ENCODE data around the gene NANOS2. TPM values are rescaled to one million over a fixed set of nuclear protein-coding genes. Genes with fewer than 3 reads are reported as not detected.
A peak's percentile ranks its signal among the peaks of the same experiment; 100 is the strongest.

NANOS2 gene
- polyA plus RNA-seq, 3 donors from 2014 or later, result not detected

DNA sequence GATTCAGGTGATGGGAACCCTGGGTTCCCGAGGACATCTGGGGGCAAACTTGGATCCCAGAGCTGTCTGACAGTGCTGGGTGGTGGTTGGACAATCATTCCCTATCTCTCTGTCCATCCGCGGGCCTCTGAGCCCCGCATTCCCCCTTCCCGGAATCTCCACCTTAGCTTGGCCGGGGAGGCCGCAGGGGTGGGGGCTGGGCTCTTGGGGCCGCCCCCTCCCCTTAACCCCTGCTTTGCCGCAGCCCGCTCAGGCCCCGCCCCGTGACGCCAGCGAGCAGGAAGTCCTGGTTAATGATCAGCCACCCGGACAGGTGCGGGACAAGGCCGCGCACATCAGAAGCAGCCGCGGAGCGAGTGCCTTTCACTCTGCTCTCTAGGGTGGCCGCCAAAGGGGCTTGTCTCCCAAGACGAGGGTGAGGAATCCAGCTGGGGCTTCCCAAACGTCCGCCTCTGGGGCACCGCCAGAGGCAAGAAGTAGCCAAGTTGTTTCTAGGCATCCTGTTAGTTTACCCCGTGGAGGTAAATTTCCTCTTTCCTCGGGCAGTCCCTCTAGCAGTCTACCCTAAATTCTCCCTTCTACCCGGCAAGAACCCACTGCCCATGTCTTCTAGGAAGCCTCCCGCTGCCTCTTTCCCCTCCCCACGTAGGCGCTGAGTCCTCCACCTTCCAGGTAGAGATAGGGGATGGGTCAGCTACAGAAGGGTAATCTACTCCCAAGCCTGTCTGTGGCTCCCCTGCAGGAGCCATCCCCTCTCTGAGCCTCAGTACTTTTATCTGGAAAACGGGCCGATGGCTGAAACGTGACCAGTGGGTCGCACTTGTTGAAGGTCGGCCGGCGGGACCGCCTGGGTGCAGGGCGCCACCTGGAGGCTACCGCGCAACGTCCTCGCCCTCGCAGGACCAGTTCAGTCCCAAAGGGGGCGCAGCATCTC lies 31.7 kb downstream of the NANOS2 start:
- H3K36me3 Mint-ChIP-seq, result peaks cover 0 to 8% (median 6%) of the 10 kb centered on the region in 3 donors
- peak overlapping the region; percentile 52 to 82 (median 71) for H3K4me3 Mint-ChIP-seq
- peaks cover 23 to 28% of the 10 kb centered on the region in 2 donors for H3K4me1 Mint-ChIP-seq
- peak overlapping the region in 5 of 6 donors; percentile 2 to 75 (median 47) for H3K27ac Mint-ChIP-seq
- no peaks in the 10 kb centered on the region for H3K9me3 Mint-ChIP-seq
- H3K27me3 Mint-ChIP-seq (ENCODE audit: low read depth in 3 of 3), result peaks cover 4 to 16% (median 9%) of the 10 kb centered on the region in 3 donors
- peak; percentile 79 to 81 (median 81) for DNase-seq

DNA sequence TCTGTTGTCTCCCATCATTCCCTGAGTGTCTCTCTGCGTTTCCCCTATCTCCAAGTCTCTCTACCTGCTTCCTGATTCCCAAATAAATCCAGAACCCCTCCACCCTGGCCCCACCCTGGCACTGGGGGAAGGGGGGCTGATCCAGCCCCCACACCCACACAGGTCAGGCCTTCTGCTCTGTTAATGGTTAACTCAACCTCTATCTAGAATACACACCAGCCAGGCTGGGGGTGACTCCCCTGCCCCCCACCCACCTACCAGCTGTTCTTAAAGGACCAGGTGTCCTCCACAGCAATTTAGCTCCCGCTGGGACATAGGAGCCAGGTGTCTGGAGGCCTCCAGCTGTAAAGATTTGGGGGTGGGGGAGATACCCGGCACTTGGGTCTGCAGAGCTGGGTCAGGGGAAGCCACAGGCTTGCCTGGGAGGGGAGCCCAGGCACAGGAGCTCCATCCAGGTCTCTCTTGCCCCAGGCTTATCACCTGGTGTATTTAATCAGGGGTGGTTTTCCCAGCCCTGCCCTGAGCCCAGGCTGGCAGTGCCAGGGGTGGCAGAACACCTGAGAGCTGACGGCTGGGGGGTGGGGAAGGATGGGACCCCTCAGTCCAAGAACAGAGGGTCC lies 32.6 kb downstream of the NANOS2 start:
- no peak for DNase-seq
- Mint-ChIP-seq H3K4me1 (peaks cover 28 to 33% of the 10 kb centered on the region in 2 donors), H3K36me3 (peaks cover 0 to 8% (median 6%) of the 10 kb centered on the region in 3 donors), H3K27ac (peak overlapping the region in 1 of 6 donors; percentile 62), H3K4me3 (peak overlapping the region in 1 of 5 donors; percentile 11), H3K27me3 (ENCODE audit: low read depth in 3 of 3) (peaks cover 4 to 16% (median 13%) of the 10 kb centered on the region in 3 donors), H3K9me3 (no peaks in the 10 kb centered on the region)

DNA sequence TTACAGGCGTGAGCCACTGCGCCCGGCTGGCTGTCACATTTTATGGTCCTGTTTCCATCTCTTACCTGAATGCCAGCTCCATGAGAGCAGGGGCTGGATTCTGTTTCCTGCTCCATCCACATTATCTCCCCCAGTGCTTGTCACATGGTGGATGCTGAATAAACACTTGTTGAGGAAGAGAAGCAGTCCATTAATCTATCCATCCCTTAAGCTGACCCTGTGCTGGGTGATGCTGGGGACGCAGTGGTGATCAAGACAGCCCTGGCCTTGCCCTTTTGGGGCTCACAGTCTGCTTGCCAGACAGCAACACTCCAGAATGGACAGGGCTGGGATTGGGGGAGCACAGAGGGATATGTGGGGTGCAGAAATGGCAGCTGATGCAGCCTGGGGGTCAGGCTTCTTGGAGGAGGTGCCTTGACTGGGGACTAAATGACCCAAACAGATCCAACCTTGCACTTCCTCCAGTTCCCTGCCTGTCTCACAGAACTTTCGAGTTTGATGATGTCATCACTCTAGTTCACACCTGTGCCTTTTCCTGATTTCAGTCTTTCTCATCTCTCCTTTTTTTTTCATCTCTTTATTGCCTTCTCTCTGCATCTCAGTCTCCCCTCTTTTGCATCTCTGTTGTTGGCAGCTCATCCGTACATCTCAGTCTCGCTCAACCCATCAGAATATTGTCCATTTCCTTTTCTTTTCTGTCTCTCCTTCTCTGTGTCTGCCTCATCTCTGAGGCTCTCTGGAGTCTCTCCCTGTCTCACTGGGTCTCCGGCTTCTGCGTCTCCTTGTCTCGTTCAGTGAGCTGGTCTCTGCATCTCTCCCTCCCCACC lies 33.3 kb downstream of the NANOS2 start:
- H3K4me1 Mint-ChIP-seq, result peaks cover 22 to 28% of the 10 kb centered on the region in 2 donors
- peaks cover under 1 to 13% (median 12%) of the 10 kb centered on the region in 3 donors for H3K27me3 Mint-ChIP-seq (ENCODE audit: low read depth in 3 of 3)
- no peak for DNase-seq
- peaks cover 0 to 8% (median 6%) of the 10 kb centered on the region in 3 donors for H3K36me3 Mint-ChIP-seq
- H3K4me3 Mint-ChIP-seq, result peak overlapping the region in 1 of 5 donors; percentile 11
- peak overlapping the region in 1 of 6 donors; percentile 62 for H3K27ac Mint-ChIP-seq
- no peaks in the 10 kb centered on the region for H3K9me3 Mint-ChIP-seq

DNA sequence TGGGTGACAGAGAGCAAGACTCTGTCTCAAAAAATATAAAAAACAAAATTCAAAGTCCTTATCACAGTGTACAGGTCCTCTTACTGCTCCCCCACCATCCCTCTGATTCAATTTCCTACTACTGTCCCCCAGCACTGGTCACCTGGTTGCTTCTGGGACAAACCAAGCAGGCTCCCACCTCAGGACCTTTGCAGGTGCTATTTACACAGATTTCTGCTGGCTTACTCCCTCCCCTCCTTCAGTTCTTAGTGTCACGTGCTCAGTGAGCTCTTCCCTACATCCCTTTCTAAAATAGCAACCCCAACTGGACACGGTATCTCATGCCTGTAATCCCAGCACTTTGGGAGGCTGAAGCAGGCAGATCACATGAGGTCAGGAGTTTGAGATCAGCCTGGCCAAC lies 34.6 kb downstream of the NANOS2 start:
- DNase-seq, result no peak
- H3K27me3 Mint-ChIP-seq (ENCODE audit: low read depth in 3 of 3), result peaks cover 0 to 12% (median 8%) of the 10 kb centered on the region in 3 donors
- peaks cover 0 to 8% (median 6%) of the 10 kb centered on the region in 3 donors for H3K36me3 Mint-ChIP-seq
- peaks cover 17 to 26% of the 10 kb centered on the region in 2 donors for H3K4me1 Mint-ChIP-seq
- no peaks in the 10 kb centered on the region for H3K9me3 Mint-ChIP-seq
- no peak overlapping the region for H3K4me3 Mint-ChIP-seq
- H3K27ac Mint-ChIP-seq, result no peak overlapping the region

GRCh38 chr19:45879055-45879454 lies 35.5 kb downstream of the NANOS2 start:
- Mint-ChIP-seq H3K27ac (no peak overlapping the region), H3K4me3 (no peak overlapping the region), H3K4me1 (peaks cover 17 to 24% of the 10 kb centered on the region in 2 donors), H3K9me3 (no peaks in the 10 kb centered on the region), H3K27me3 (ENCODE audit: low read depth in 3 of 3) (peaks cover 0 to 17% (median 8%) of the 10 kb centered on the region in 3 donors), H3K36me3 (peaks cover 0 to 8% (median 6%) of the 10 kb centered on the region in 3 donors)
- no peak for DNase-seq

- Mint-ChIP-seq H3K27me3 (ENCODE audit: low read depth in 3 of 3) (peaks cover 0 to 14% (median 8%) of the 10 kb centered on the region in 3 donors), H3K4me1 (peaks cover 12 to 16% of the 10 kb centered on the region in 2 donors), H3K4me3 (peak overlapping the region in 4 of 5 donors; percentile 3 to 36 (median 19)), H3K9me3 (no peaks in the 10 kb centered on the region), H3K36me3 (peaks cover 0 to 6% (median 5%) of the 10 kb centered on the region in 3 donors), H3K27ac (no peak overlapping the region)
- no peak for DNase-seq
Measured at GRCh38 chr19:45878043-45878794, 36.4 kb downstream of the NANOS2 start.

DNA sequence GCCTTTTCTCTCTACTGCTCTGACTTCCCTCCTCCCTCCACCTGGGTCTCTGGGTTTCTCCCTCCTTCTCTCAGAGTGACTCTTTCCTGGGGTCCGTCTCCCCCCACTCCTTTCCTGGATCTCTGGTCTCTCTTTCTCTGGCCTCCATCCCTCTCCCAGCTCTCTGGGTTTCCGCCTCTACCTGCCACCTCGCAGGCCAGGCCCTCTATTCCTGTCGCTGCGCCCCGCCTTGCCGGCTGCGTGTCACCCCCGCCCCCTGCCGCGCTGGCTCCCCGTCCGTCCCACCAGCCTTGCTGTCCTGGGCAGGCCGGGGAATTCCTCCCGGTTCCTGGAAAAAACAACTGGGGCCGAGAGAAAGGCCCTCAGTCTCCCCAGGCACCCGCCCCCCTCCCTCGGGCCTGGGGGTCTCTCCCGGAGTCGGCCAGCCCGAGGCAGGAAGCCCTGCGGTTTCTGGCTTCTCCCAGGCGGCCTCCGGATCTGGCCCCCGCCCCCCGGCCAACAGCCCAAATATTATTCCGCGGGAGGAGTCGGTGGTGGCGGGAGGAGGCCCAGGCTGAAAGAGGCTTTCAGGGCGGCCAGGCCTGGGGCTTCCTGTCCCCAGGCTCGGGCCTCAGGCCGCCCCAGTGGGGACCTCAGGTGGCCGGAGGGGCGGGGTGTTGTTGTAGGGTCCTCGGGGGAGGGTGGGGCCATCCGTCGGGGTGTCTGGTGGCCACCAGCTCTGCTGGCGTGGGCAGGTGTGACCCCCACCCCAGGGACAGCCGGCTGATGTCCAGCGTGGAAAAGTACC lies 38.0 kb downstream of the NANOS2 start:
- peak overlapping the region; percentile 12 to 71 (median 46) for H3K4me3 Mint-ChIP-seq
- H3K9me3 Mint-ChIP-seq, result no peaks in the 10 kb centered on the region
- H3K4me1 Mint-ChIP-seq, result peaks cover 9 to 13% of the 10 kb centered on the region in 2 donors
- no peak for DNase-seq
- H3K27me3 Mint-ChIP-seq (ENCODE audit: low read depth in 3 of 3), result peaks cover 0 to 12% (median 5%) of the 10 kb centered on the region in 3 donors
- H3K27ac Mint-ChIP-seq, result peak overlapping the region in 5 of 6 donors; percentile 9 to 87 (median 69)
- peaks cover 0 to 5% (median 5%) of the 10 kb centered on the region in 3 donors for H3K36me3 Mint-ChIP-seq

DNA sequence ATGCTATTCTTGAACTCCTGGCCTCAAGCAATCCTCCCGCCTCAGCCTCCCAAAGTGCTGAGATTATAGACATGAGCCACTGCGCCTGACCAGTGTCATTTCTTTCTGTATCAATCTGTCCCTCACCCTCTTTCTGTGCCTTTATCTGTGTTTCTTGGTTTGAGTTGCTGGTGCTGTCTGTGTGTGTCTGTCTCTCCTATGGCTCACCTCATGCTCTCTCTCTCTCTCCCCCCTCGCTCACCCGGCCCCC lies 38.5 kb downstream of the NANOS2 start:
- Mint-ChIP-seq H3K4me1 (peaks cover 9 to 13% of the 10 kb centered on the region in 2 donors), H3K27me3 (ENCODE audit: low read depth in 3 of 3) (peaks cover 0 to 12% (median 4%) of the 10 kb centered on the region in 3 donors), H3K9me3 (no peaks in the 10 kb centered on the region), H3K27ac (peak overlapping the region in 3 of 6 donors; percentile 9 to 87 (median 85)), H3K36me3 (peaks cover 0 to 5% (median 3%) of the 10 kb centered on the region in 3 donors), H3K4me3 (peak overlapping the region; percentile 12 to 71 (median 46))
- no peak for DNase-seq

DNA sequence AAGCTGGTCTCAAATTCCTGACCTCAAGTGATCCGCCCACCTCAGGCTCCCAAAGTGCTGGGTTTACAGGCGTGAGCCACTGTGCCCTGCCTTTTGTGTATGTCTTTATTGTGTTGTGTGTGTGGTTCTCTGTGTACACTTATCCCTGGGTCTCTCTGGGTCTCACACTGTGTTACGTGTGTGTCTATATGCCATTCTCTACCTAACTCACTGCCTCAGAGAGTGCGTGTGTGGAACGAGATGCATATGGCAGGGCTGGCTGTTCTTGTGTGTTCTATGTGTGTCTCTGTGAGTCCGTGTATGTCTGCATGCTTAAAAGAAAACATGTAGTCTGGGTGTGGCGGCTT lies 40.0 kb downstream of the NANOS2 start:
- Mint-ChIP-seq H3K36me3 (peaks cover 0 to 5% (median 3%) of the 10 kb centered on the region in 3 donors), H3K4me1 (peaks cover 9 to 13% of the 10 kb centered on the region in 2 donors), H3K9me3 (no peaks in the 10 kb centered on the region), H3K4me3 (peak overlapping the region in 1 of 5 donors; percentile 50), H3K27ac (peak overlapping the region in 1 of 6 donors; percentile 24), H3K27me3 (ENCODE audit: low read depth in 3 of 3) (peaks cover 0 to 12% (median 4%) of the 10 kb centered on the region in 3 donors)
- no peak for DNase-seq

DNA sequence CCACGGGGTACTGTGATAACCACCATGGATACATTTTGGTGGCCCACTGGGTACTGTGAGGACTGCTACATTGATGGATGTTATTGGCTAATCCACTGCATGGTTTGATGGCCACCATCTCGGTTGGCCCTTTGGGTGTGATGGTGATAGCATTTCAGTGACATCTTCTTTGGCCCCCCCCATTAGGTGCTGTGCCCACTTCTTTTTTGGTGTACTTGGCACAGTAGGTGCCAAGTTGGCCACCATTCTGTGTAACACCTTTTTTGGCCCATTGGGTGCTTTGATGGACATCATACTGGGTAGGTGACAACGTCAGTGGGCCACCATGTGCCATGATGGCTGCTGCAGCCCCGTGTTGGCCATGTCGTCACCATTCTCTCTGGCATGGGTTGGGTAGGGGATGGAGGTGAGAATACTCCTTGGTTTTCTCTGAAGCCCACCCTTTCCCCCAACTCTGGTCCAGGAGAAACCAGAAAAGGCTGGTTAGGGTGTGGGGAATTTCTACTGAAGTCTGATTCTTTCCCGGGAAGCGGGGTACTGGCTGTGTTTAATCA lies 41.3 kb downstream of the NANOS2 start:
- H3K27ac Mint-ChIP-seq, result no peak overlapping the region
- H3K4me1 Mint-ChIP-seq, result peaks cover 9 to 13% of the 10 kb centered on the region in 2 donors
- H3K4me3 Mint-ChIP-seq, result no peak overlapping the region
- H3K36me3 Mint-ChIP-seq, result no peaks in the 10 kb centered on the region
- peaks cover 0 to 12% (median 0%) of the 10 kb centered on the region in 3 donors for H3K27me3 Mint-ChIP-seq (ENCODE audit: low read depth in 3 of 3)
- DNase-seq, result no peak
- H3K9me3 Mint-ChIP-seq, result no peaks in the 10 kb centered on the region

DNA sequence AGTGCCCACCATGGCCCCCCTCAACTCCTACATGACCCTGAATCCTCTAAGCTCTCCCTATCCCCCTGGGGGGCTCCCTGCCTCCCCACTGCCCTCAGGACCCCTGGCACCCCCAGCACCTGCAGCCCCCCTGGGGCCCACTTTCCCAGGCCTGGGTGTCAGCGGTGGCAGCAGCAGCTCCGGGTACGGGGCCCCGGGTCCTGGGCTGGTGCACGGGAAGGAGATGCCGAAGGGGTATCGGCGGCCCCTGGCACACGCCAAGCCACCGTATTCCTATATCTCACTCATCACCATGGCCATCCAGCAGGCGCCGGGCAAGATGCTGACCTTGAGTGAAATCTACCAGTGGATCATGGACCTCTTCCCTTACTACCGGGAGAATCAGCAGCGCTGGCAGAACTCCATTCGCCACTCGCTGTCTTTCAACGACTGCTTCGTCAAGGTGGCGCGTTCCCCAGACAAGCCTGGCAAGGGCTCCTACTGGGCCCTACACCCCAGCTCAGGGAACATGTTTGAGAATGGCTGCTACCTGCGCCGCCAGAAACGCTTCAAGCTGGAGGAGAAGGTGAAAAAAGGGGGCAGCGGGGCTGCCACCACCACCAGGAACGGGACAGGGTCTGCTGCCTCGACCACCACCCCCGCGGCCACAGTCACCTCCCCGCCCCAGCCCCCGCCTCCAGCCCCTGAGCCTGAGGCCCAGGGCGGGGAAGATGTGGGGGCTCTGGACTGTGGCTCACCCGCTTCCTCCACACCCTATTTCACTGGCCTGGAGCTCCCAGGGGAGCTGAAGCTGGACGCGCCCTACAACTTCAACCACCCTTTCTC lies 42.3 kb downstream of the NANOS2 start:
- peaks cover 0 to 10% (median 0%) of the 10 kb centered on the region in 3 donors for H3K27me3 Mint-ChIP-seq (ENCODE audit: low read depth in 3 of 3)
- peaks cover 2 to 7% of the 10 kb centered on the region in 2 donors for H3K4me1 Mint-ChIP-seq
- no peak overlapping the region for H3K27ac Mint-ChIP-seq
- no peaks in the 10 kb centered on the region for H3K9me3 Mint-ChIP-seq
- no peak for DNase-seq
- H3K4me3 Mint-ChIP-seq, result no peak overlapping the region
- no peaks in the 10 kb centered on the region for H3K36me3 Mint-ChIP-seq

All from immature natural killer cell (primary cell).